ENCODE measurements around the gene TENT5C.
A peak's percentile ranks its signal among the peaks of the same experiment; 100 is the strongest.

TENT5C gene

DNA sequence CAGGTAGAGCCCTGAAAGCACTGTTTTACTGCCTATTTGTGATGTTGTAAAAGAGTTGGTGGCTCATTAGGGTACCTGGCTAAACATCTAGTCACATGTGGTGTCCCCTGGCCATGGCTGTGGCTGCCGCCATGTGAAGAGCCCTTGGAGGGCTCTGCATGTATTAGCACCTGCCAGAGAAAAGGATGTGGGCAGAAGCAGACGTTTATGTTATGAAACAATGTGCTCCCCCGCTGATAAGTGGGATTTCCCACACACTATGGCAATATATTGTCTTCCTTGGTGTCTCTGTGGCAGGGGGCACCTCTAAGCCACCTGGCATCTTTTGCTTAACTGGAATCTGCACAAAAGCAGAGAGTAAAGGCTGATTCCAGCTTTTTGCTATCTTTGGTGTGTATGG, 9.6 kb downstream of the TENT5C start:
- no peak for DNase-seq

DNA sequence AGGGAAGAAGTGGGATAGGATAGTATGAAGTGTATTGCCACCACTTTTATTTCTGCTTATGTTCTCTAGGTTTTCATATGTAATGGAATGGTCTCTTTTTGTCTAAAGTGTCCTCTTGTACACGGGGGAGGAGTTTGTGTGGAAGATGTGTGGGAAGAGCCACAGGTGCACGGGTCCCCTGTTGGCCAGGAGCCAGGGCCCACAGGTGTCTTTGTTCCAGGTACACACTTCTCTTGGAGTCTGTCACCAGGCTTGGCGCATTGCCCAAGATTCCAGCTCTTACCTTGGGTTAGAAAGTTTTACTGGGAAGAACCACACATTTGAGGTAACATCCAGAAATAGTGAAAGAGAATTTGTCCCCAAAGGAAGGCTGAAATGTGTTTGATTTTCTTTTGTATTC, 10.5 kb downstream of the TENT5C start:
- no peak for DNase-seq

DNA sequence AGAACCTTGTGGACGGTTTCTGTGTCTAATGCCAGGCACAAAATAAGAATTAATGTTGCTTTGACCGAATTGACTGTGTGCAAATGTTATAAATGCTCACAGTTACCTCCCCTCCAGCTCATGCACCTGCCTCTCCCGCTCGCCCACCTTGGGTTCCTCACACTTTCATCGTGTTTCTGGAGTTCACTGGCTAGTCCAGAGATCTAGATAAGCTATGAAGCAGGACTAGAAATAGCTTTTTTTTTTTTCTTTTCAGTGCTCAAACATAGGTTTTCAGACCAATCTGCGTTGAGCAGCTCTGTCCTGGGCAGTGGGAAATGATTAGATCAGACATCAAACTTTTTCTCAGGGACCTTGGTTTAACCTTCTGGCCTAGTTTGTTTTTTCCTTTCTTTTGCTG, 11.1 kb downstream of the TENT5C start:
- no peak for DNase-seq

GRCh38 chr1:117618450-117619122, 12.7 kb downstream of the TENT5C start:
- no peak for DNase-seq

GRCh38 chr1:117620440-117620839, 14.6 kb downstream of the TENT5C start:
- DNase-seq = no peak

GRCh38 chr1:117621316-117621715, 15.5 kb downstream of the TENT5C start:
- no peak for DNase-seq

DNA sequence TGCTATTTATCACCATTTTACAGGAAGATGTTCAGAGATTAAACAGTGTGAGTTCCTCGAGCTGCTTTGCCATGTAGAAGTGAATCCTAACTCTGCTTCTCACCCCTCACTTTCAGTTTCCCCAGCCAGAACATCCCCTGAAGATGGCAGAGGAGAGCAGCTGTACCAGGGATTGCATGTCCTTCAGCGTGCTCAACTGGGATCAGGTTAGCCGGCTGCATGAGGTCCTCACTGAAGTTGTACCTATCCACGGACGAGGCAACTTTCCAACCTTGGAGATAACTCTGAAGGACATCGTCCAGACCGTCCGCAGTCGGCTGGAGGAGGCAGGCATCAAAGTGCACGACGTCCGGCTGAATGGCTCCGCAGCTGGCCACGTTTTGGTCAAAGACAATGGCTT, 16.9 kb downstream of the TENT5C start:
- DNase-seq = no peak

DNA sequence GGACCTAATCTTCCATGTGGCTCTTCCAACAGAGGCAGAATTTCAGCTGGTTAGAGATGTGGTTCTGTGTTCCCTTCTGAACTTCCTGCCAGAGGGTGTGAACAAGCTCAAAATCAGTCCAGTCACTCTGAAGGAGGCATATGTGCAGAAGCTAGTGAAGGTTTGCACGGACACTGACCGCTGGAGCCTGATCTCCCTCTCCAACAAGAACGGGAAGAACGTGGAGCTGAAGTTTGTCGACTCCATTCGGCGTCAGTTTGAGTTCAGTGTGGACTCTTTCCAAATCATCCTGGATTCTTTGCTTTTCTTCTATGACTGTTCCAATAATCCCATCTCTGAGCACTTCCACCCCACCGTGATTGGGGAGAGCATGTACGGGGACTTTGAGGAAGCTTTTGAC, 17.3 kb downstream of the TENT5C start:
- DNase-seq = no peak

- no peak for DNase-seq
Observed at GRCh38 chr1:117623698-117624097, 17.9 kb downstream of the TENT5C start.

- DNase-seq = peak; percentile 69
Observed at GRCh38 chr1:117627546-117628130, 21.8 kb downstream of the TENT5C start.

DNA sequence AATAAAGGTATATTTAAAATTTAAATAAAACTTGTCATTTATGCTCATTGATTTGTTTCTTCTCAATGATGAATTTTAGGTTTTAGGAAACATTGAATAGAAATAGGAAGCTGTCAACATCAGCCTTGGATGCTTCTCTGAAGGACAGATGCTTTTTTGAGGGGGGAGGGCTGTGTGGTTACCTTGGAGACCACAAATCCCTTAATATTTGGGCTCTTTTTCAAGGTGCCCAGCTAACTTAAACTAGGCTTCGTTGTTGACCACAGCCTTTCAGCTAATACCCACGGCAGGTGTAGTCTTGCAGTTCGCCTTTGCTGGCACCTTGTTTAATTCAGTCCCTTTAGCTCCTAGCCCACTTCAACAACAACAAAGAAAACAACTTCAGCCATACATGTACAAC, 22.5 kb downstream of the TENT5C start:
- DNase-seq = no peak

DNA sequence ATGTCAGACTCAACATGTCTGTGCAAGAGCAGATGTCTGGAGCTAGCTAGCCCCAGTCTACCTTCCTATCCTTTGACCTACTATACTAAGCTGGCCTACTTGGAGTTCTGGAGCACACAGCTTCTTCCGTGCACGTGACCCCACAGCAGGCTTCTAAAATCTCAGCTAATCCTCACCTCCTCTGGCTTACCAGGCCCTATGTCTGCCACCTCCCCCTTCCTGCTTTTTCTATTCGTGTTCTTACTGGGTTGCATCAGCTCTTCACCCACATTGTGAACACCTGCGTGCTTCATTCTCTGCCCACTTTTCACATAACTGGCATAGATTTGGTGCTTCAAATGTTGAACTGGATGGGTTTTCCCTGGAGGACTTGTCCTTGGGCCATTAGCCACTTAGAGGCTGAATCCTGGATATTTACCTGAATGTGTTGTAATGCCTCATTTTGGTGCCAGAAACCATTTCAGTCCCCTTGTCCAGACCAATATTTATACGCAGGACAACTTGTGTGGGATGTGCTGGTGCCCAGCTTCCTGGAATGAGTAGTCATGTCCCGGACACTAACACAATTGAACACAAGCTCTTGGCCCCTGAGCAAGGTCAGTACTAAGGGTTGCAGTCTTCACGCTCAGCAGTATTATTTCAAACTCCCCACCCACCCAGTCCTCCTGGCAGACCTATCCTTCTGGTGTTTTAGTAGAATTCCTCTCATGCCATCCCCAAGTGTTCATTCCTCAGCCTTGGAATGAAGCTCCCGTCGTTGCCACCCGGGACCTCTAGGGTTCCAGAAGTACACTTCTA, 24.0 kb downstream of the TENT5C start:
- no peak for DNase-seq

GRCh38 chr1:117630423-117630998, 24.7 kb downstream of the TENT5C start:
- DNase-seq = no peak

DNA sequence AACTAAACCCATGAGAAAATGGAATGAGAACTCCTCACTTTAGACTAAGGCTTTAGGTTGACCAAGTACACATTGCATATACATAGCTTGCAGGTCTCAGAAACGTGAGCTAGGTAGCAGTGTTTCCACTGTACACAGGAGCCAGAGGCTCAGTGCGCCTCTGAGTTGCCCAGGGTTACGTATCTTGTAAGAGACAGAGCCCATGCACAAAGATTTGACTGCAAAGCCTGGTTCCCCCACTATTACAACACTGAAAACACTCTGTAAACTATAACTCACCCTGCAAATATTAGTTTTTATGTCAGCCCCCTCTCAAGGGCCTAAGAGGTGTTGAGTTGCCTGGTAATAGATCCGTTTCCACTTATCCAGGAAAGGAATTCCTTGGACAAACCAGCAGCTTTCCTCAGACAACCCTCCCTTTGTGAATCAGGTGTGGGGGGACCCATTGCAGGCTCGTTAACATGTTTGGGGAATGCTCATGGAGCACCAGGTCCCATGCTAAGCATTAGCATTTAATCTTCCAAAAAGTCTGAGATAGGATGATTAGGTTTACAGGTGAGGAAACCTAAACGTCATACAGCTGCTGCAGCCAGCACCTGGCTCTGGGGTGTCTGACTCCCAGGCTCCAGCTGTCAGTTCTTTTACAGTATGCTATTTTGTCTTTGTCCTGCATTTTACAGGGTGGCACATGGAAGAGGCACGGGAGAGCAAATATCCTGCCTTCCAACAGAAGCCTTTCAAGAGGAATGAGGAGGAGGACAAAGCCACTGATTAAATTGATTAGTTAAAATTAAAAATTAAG, 25.7 kb downstream of the TENT5C start:
- peak; percentile 52 for DNase-seq

DNA sequence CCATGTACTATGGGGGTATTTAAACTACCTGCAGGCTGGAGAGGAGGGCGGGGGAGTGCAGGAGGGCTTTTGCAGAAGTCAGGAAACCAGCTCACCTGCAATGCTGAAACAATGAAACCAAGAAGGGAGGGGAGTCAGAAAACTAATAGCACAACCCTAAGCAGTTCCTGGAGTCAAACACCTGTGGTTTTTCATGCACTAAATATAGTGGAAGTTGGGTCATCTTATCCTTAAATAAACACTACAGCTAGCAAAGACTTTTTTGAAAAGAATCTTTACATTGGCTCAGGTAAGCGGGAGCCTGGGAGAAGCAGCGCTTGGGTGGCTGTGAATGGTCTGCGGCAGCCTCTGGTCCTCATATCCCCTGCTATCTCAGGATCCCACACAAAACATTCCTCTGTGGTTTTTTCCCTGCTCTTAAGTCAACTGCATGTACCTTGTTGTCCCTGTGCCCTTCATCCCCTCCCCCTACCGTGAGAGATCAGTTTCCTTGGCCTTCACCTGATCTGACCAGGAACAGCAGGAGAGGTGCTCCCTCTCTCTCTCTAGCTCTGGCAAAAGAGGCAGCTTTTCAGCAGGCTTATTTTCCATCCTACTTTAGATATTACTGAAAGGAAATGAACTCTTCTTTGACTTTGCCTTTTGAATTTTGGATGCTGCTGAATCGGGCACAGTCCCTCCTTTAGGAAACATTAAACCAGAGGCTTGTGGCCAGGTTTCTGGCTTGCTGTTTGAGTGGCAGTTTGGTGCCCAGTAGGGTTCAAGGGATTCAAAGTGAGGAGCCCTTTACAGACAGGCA, 26.6 kb downstream of the TENT5C start:
- DNase-seq = no peak

GRCh38 chr1:117633068-117633345, 27.2 kb downstream of the TENT5C start:
- no peak for DNase-seq

GRCh38 chr1:117633423-117633822, 27.6 kb downstream of the TENT5C start:
- no peak for DNase-seq

DNA sequence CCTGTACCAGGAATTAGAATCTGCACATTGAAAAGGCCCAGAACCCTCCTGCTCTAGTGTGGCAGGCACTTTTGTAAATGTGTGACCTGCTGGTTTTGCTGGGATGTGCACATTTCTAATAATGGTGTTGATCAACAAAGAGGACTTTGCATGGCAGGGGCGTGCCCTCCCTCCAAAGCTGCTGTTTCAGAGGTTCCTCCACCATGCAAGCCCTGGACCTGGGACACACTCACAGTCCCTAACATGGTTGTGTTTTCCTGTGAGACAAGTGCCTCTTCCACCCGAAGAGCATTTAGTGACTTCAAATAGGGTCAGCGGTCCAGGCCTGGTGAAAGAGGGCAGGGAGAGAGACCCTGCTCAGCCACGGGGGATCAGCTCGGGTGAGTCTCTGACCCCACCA, 28.1 kb downstream of the TENT5C start:
- DNase-seq = no peak

GRCh38 chr1:117634631-117635030, 28.8 kb downstream of the TENT5C start:
- DNase-seq = no peak

DNA sequence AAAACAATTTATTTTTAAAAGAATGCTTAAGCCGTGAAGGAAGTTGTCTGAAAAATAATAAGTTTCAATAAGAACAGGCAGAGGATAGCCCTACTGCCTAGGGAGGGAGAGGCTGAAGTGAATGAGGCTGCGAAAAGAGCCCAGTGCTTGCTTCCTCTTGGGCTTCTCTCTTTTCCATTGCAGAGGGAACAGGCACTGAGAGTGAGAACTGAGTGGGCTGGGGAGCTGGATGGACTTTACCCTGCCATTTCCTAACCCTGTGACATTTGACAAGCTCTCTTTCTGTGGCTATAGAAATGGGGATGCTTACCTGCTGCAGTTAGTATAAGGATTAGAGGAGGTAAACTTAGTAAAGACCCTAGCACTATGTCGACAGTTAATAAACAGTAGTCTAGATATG, 30.0 kb downstream of the TENT5C start:
- DNase-seq = no peak

GRCh38 chr1:117636637-117637425, 31.0 kb downstream of the TENT5C start:
- DNase-seq = no peak

DNA sequence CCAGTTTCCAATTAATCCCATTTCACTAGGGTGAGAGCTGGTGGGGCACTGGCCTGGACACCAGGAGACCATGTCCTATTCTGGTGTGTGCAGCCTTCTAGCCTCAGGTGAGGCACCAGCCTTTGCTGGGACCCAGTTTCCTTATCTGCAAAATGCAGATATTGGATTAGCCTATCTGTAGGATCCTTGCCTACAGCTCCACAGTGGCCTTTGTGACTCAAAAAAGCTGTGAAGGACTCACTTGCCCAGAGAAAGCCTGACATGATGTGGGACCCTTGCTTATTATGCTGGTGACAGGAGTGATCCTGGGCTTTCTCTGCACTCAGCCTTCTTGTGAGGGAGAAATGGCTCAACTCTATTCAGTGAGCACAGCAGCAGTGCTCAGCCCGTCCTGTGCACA, 32.3 kb downstream of the TENT5C start:
- no peak for DNase-seq

Measured in NCI-H2029 (cell line).